CD14-positive monocyte (primary cell): Measurements from ENCODE around the gene POR. TPM values are rescaled to one million over a fixed set of nuclear protein-coding genes. Genes with fewer than 3 reads are reported as not detected.
"Not testable (repeated sequence)": the region's sequence is repeated elsewhere in the genome, so short reads cannot be mapped to it uniquely, and the experiment has no call there.

Experiments
- DNase-seq, 3 donors: peaks; one replicate each; pipeline ENCODE4 v3.0.0-alpha.2; 2011 to 2022
- H2AFZ ChIP-seq: 2 replicates; pipeline ENCODE4 v1.6.0; 2012; ENCODE audit warnings: mild to moderate bottlenecking, low read depth, low read length, inconsistent platforms; ENCODE audit not compliant: insufficient read depth, poor library complexity, severe bottlenecking
- H3K27ac ChIP-seq, 2 donors: 1 replicate in 1 of 2; 2 replicates in 1 of 2; pipeline ENCODE4 v1.5.1; 2012 to 2013; ENCODE audit warnings: low read length in 2 of 2, control low read depth in 1 of 2, inconsistent platforms in 1 of 2, low read depth in 1 of 2, mild to moderate bottlenecking in 1 of 2
- H3K27me3 ChIP-seq, 2 donors: one replicate each; pipeline versions ENCODE4 v1.6.0 to v1.6.1; 2011 to 2013; ENCODE audit warnings: low read length in 2 of 2; ENCODE audit not compliant: control insufficient read depth in 2 of 2, insufficient read depth in 2 of 2
- H3K36me3 ChIP-seq, 2 donors: replicated peaks in 1 of 2; 1 replicate in 1 of 2; 2 replicates in 1 of 2; pipeline versions ENCODE4 v1.5.1 to v1.6.1; 2012 to 2013; ENCODE audit warnings: low read length in 2 of 2, control low read depth in 1 of 2, inconsistent platforms in 1 of 2, mild to moderate bottlenecking in 1 of 2; ENCODE audit not compliant: insufficient read depth in 2 of 2, control insufficient read depth in 1 of 2
- H3K4me1 ChIP-seq, 2 donors: 1 replicate in 1 of 2; 2 replicates in 1 of 2; pipeline versions ENCODE4 v1.5.1 to v1.6.1; 2012 to 2013; ENCODE audit warnings: low read length in 2 of 2, control low read depth in 1 of 2, inconsistent platforms in 1 of 2, mild to moderate bottlenecking in 1 of 2, moderate library complexity in 1 of 2; ENCODE audit not compliant: insufficient read depth in 2 of 2, control insufficient read depth in 1 of 2
- H3K4me2 ChIP-seq: replicated peaks from 2 replicates; pipeline ENCODE3; 2012; ENCODE audit warnings: low read length, moderate library complexity, mild to moderate bottlenecking; ENCODE audit not compliant: poor library complexity, severe bottlenecking; ENCODE audit errors: extremely low read depth
- H3K4me3 ChIP-seq, 3 experiments: fragments of 200-600 bp in 1 of 3; sonication (generic) in 1 of 3; replicated peaks in 1 of 3; 1 replicate in 2 of 3; 2 replicates in 1 of 3; pipeline ENCODE4 v1.5.1; 2011 to 2013; ENCODE audit warnings: low read length in 3 of 3, mild to moderate bottlenecking in 3 of 3, control low read depth in 2 of 3, low read depth in 2 of 3, inconsistent platforms in 1 of 3, moderate library complexity in 1 of 3
- H3K79me2 ChIP-seq: 2 replicates; pipeline ENCODE4 v1.6.0; 2012; ENCODE audit warnings: mild to moderate bottlenecking, control low read depth, inconsistent platforms, low read length, moderate library complexity; ENCODE audit not compliant: insufficient read depth
- H3K9ac ChIP-seq: 2 replicates; pipeline ENCODE4 v1.6.0; 2017; ENCODE audit warnings: low read length, mild to moderate bottlenecking; ENCODE audit not compliant: insufficient read depth, poor library complexity, severe bottlenecking
- H3K9me3 ChIP-seq, 2 donors: replicated peaks in 1 of 2; 1 replicate in 1 of 2; 2 replicates in 1 of 2; pipeline versions ENCODE4 v1.5.1 to v1.6.1; 2012 to 2013; ENCODE audit warnings: low read length in 2 of 2, control low read depth in 1 of 2; ENCODE audit not compliant: control insufficient read depth in 1 of 2, insufficient read depth in 1 of 2
- H4K20me1 ChIP-seq: 2 replicates; pipeline ENCODE4 v1.6.0; 2012; ENCODE audit warnings: mild to moderate bottlenecking, low read length, control low read depth, moderate library complexity; ENCODE audit not compliant: insufficient read depth
- H3K27ac Mint-ChIP-seq, 7 donors: one replicate each; pipeline ENCODE4 v1.8.0; 2020; ENCODE audit warnings: mild to moderate bottlenecking in 7 of 7, mixed read lengths in 7 of 7, moderate library complexity in 6 of 7, inconsistent platforms in 2 of 7
- H3K27me3 Mint-ChIP-seq, 3 donors: one replicate each; pipeline ENCODE4 v1.8.0; 2021 to 2022; ENCODE audit warnings: low read depth in 3 of 3, mild to moderate bottlenecking in 3 of 3, mixed read lengths in 3 of 3, moderate library complexity in 3 of 3, inconsistent platforms in 1 of 3
- H3K36me3 Mint-ChIP-seq, 2 donors: one replicate each; pipeline ENCODE4 v1.8.0; 2020; ENCODE audit warnings: mixed read lengths in 2 of 2, inconsistent platforms in 1 of 2, mild to moderate bottlenecking in 1 of 2
- H3K4me1 Mint-ChIP-seq: one replicate; pipeline ENCODE4 v1.8.0; 2020; ENCODE audit warnings: mild to moderate bottlenecking, mixed read lengths
- H3K4me3 Mint-ChIP-seq, 2 donors: one replicate each; pipeline ENCODE4 v1.8.0; 2020; ENCODE audit warnings: mild to moderate bottlenecking in 2 of 2, mixed read lengths in 2 of 2, moderate library complexity in 1 of 2
- H3K9me3 Mint-ChIP-seq, 7 donors: one replicate each; pipeline ENCODE4 v1.8.0; 2020 to 2022; ENCODE audit warnings: mixed read lengths in 7 of 7, mild to moderate bottlenecking in 6 of 7, moderate library complexity in 6 of 7, inconsistent platforms in 2 of 7
- WGBS: methylation state at CpG from one replicate; pipeline ENCODE4 v1.1.5; 2013; ENCODE audit warnings: missing lambda C conversion rate; ENCODE audit not compliant: insufficient coverage; 5-methylcytosine and 5-hydroxymethylcytosine counted together
- intact Hi-C, 2 donors: fragments of 100-400 bp; cut with micrococcal nuclease; formaldehyde crosslinking; loops; one replicate each; pipeline versions ENCODE4 v1.15.0 to v1.15.1; 2023
- polyA plus RNA-seq, 3 donors: library from polyadenylated mRNA; depleted of rRNA in 1 of 3; unstranded in 2 of 3; stranded (reverse) in 1 of 3; fragments of 300-500 nt in 2 of 3; fragments of >200 nt in 1 of 3; fragmentation: Illumina TruSeq in 2 of 3; gene quantifications; 1 replicate in 2 of 3; 2 replicates in 1 of 3; pipeline ENCODE4 v1.2.3, GENCODE V29; 2012 to 2021
- TF ChIP-seq, protein P1 (sequence below): fragments of 200-600 bp; IDR thresholded peaks from one replicate; pipeline ENCODE4 v1.8.0; 2022; ENCODE audit warnings: antibody characterized with exemption, mild to moderate bottlenecking

Gene POR
- polyA plus RNA-seq, 3 donors = 90.5 to 102 (median 98.1) TPM

GRCh38 chr7:75881436-75882095 is 33.4 kb upstream of the POR start:
- no peaks in the 10 kb centered on the region for H4K20me1 ChIP-seq
- no peak overlapping the region for H2AFZ ChIP-seq
- H3K4me2 ChIP-seq = no peak overlapping the region
- Mint-ChIP-seq H3K36me3 (peaks cover 42 to 59% of the 10 kb centered on the region in 2 donors), H3K9me3 (peaks cover 0 to 4% (median 0%) of the 10 kb centered on the region in 7 donors), H3K27ac (no peak overlapping the region), H3K4me3 (no peak overlapping the region), H3K4me1 (peaks cover 33% of the 10 kb centered on the region), H3K27me3 (peaks cover 0 to 4% (median 3%) of the 10 kb centered on the region in 3 donors)
- H3K4me3 ChIP-seq = no peak overlapping the region
- no peaks in the 10 kb centered on the region for H3K27me3 ChIP-seq
- no peaks in the 10 kb centered on the region for H3K9me3 ChIP-seq
- intact Hi-C loops = no loop called here
- peaks cover 33 to 37% of the 10 kb centered on the region in 2 donors for H3K4me1 ChIP-seq
- peaks cover 16% of the 10 kb centered on the region for H3K79me2 ChIP-seq
- H3K9ac ChIP-seq = no peak overlapping the region
- H3K27ac ChIP-seq = no peak overlapping the region
- H3K36me3 ChIP-seq = peaks cover 49 to 59% of the 10 kb centered on the region in 2 donors
- TF ChIP-seq, protein P1, sequence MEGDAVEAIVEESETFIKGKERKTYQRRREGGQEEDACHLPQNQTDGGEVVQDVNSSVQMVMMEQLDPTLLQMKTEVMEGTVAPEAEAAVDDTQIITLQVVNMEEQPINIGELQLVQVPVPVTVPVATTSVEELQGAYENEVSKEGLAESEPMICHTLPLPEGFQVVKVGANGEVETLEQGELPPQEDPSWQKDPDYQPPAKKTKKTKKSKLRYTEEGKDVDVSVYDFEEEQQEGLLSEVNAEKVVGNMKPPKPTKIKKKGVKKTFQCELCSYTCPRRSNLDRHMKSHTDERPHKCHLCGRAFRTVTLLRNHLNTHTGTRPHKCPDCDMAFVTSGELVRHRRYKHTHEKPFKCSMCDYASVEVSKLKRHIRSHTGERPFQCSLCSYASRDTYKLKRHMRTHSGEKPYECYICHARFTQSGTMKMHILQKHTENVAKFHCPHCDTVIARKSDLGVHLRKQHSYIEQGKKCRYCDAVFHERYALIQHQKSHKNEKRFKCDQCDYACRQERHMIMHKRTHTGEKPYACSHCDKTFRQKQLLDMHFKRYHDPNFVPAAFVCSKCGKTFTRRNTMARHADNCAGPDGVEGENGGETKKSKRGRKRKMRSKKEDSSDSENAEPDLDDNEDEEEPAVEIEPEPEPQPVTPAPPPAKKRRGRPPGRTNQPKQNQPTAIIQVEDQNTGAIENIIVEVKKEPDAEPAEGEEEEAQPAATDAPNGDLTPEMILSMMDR = no peak
- 89% methylated on average over 18 of the region's 23 CpGs for WGBS
- no peak for DNase-seq

GRCh38 chr7:75883265-75883824 is 31.6 kb upstream of the POR start:
- H3K4me1 ChIP-seq = peaks cover 15 to 19% of the 10 kb centered on the region in 2 donors
- intact Hi-C loops, DNase-seq, H3K4me3 Mint-ChIP-seq, H3K9ac ChIP-seq, H3K4me3 ChIP-seq, H3K9me3 ChIP-seq, H3K4me2 ChIP-seq, H3K27me3 Mint-ChIP-seq, H3K27ac ChIP-seq, H3K9me3 Mint-ChIP-seq, H4K20me1 ChIP-seq, H2AFZ ChIP-seq, H3K27me3 ChIP-seq: not testable (repeated sequence)
- 100% methylated on average over 6 of the region's 13 CpGs for WGBS
- H3K79me2 ChIP-seq = peaks cover 16% of the 10 kb centered on the region
- Mint-ChIP-seq H3K27ac (peak overlapping the region in 1 of 7 donors; percentile 19), H3K36me3 (peaks cover 54 to 75% of the 10 kb centered on the region in 2 donors), H3K4me1 (peaks cover 15% of the 10 kb centered on the region)
- H3K36me3 ChIP-seq = peaks cover 60 to 74% of the 10 kb centered on the region in 2 donors
